IMR-90 (cell line): ENCODE measurements around the gene HOXC6. TPM values are rescaled to one million over a fixed set of nuclear protein-coding genes. Genes with fewer than 3 reads are reported as not detected.

Experiments used
- ATAC-seq: fragments of 200-7000 bp; cut with Tn5 transposase; 2 replicates; pipeline ENCODE4 v1.9.1; 2020; ENCODE audit warnings: low read depth, mild to moderate bottlenecking, moderate library complexity
- BruUV-seq: library from RNA; stranded (reverse); fragments of 400-500 nt; replicated peaks from 2 replicates; lab custom pipeline; 2021; lab: Mats Ljungman, UMichigan
- CTCF ChIA-PET: fragments of 300-600 bp; formaldehyde crosslinking; extraction: SDS; loops from one replicate; lab custom pipeline; 2021; ENCODE audit warnings: antibody characterized with exemption; lab: Yijun Ruan, JAX
- POLR2A ChIA-PET: fragments of 300-600 bp; sonication (Branson Sonifier 250); formaldehyde crosslinking; loops from one replicate; lab custom pipeline; 2022; ENCODE audit warnings: antibody characterized with exemption; ENCODE audit not compliant: unreplicated experiment; lab: Charles Lee
- DNase-seq: peaks from one replicate; pipeline ENCODE4 v3.0.0; 2013
- H2AFZ ChIP-seq: replicated peaks from 2 replicates; pipeline ENCODE3; 2013; ENCODE audit warnings: low read length, mild to moderate bottlenecking; ENCODE audit not compliant: poor library complexity
- H2AK5ac ChIP-seq: 2 replicates; pipeline ENCODE4 v1.6.1; 2013; ENCODE audit warnings: low read depth, low read length, inconsistent platforms
- H2AK9ac ChIP-seq: replicated peaks from 2 replicates; pipeline ENCODE3; 2013; ENCODE audit warnings: mild to moderate bottlenecking, low read depth, low read length, moderate library complexity; ENCODE audit not compliant: poor library complexity
- H2BK120ac ChIP-seq: 2 replicates; pipeline ENCODE4 v1.6.1; 2013; ENCODE audit warnings: low read depth, low read length, inconsistent platforms
- H2BK15ac ChIP-seq: 3 replicates; pipeline ENCODE4 v1.6.1; 2013; ENCODE audit warnings: low read depth, low read length, inconsistent platforms
- H2BK20ac ChIP-seq: 2 replicates; pipeline ENCODE4 v1.6.1; 2013; ENCODE audit warnings: low read depth, mild to moderate bottlenecking, inconsistent platforms, low read length, moderate library complexity
- H2BK5ac ChIP-seq: 2 replicates; pipeline ENCODE4 v1.6.1; 2013; ENCODE audit warnings: mild to moderate bottlenecking, low read depth, low read length, inconsistent platforms; ENCODE audit not compliant: poor library complexity, severe bottlenecking
- H3K14ac ChIP-seq: replicated peaks from 2 replicates; pipeline ENCODE4 v1.6.1; 2013; ENCODE audit warnings: low read depth, low read length, inconsistent platforms
- H3K18ac ChIP-seq: 2 replicates; pipeline ENCODE4 v1.6.1; 2013; ENCODE audit warnings: low read depth, low read length, control low read depth
- H3K23ac ChIP-seq: 2 replicates; pipeline ENCODE4 v1.6.1; 2013; ENCODE audit warnings: low read depth, low read length, inconsistent platforms
- H3K27ac ChIP-seq: 2 replicates; pipeline ENCODE4 v1.5.1; 2013; ENCODE audit warnings: mild to moderate bottlenecking, control low read depth, low read length; ENCODE audit not compliant: insufficient read depth
- H3K27me3 ChIP-seq: 2 replicates; pipeline ENCODE4 v1.6.1; 2013; ENCODE audit warnings: low read length; ENCODE audit not compliant: control insufficient read depth, insufficient read depth
- H3K36me3 ChIP-seq: 2 replicates; pipeline ENCODE4 v1.6.1; 2013; ENCODE audit warnings: low read length, mixed read lengths; ENCODE audit not compliant: control insufficient read depth, insufficient read depth
- H3K4ac ChIP-seq: 2 replicates; pipeline ENCODE4 v1.6.1; 2013; ENCODE audit warnings: low read depth, low read length, inconsistent platforms
- H3K4me1 ChIP-seq: 2 replicates; pipeline ENCODE4 v1.6.1; 2013; ENCODE audit warnings: low read length, mixed read lengths; ENCODE audit not compliant: control insufficient read depth, insufficient read depth
- H3K4me2 ChIP-seq: 2 replicates; pipeline ENCODE4 v1.6.1; 2013; ENCODE audit warnings: low read depth, mild to moderate bottlenecking, control low read depth, low read length, moderate library complexity
- H3K4me3 ChIP-seq: 2 replicates; pipeline ENCODE4 v1.5.1; 2013; ENCODE audit warnings: low read depth, mild to moderate bottlenecking, control low read depth, low read length, moderate library complexity; ENCODE audit not compliant: insufficient read depth
- H3K56ac ChIP-seq: 2 replicates; pipeline ENCODE4 v1.6.1; 2013; ENCODE audit warnings: low read length, inconsistent platforms; ENCODE audit not compliant: insufficient read depth; ENCODE audit errors: extremely low read depth
- H3K79me1 ChIP-seq, 2 experiments: 2 replicates each; pipeline ENCODE4 v1.6.1; 2013; ENCODE audit warnings: low read length in 2 of 2, inconsistent platforms in 1 of 2, low read depth in 1 of 2
- H3K9ac ChIP-seq: 2 replicates; pipeline ENCODE4 v1.6.1; 2013; ENCODE audit warnings: low read depth, low read length, control low read depth
- H3K9me1 ChIP-seq: 2 replicates; pipeline ENCODE4 v1.6.1; 2013; ENCODE audit warnings: low read length, inconsistent platforms; ENCODE audit not compliant: insufficient read depth
- H3K9me3 ChIP-seq: 2 replicates; pipeline ENCODE4 v1.6.1; 2013; ENCODE audit warnings: low read length; ENCODE audit not compliant: control insufficient read depth, insufficient read depth
- H4K20me1 ChIP-seq: 2 replicates; pipeline ENCODE4 v1.6.1; 2013; ENCODE audit warnings: low read length, inconsistent platforms; ENCODE audit not compliant: insufficient read depth
- H4K5ac ChIP-seq: 2 replicates; pipeline ENCODE4 v1.6.1; 2013; ENCODE audit warnings: mild to moderate bottlenecking, low read depth, low read length, control low read depth
- H4K8ac ChIP-seq, 2 experiments: 2 replicates each; pipeline ENCODE4 v1.6.1; 2013; ENCODE audit warnings: low read depth in 2 of 2, low read length in 2 of 2, control low read depth in 1 of 2, inconsistent platforms in 1 of 2
- H4K91ac ChIP-seq: 2 replicates; pipeline ENCODE4 v1.6.1; 2013; ENCODE audit warnings: low read depth, low read length, inconsistent platforms; ENCODE audit not compliant: insufficient read depth
- MAZ ChIP-seq: IDR thresholded peaks from 2 replicates; pipeline ENCODE4 v1.6.1; 2012; ENCODE audit warnings: low read depth, mild to moderate bottlenecking, low read length, improper control_type of control experiment, moderate library complexity, borderline replicate concordance
- RAD21 ChIP-seq: IDR thresholded peaks from 2 replicates; pipeline ENCODE4 v1.6.1; 2012; ENCODE audit warnings: low read length, improper control_type of control experiment
- WGBS, 2 experiments: methylation state at CpG; one replicate each; pipeline versions ENCODE4 v1.1.5 to v1.1.7; 2013; ENCODE audit warnings: missing lambda C conversion rate in 2 of 2; ENCODE audit not compliant: insufficient read length in 1 of 2; ENCODE audit errors: extremely low coverage in 2 of 2; 5-methylcytosine and 5-hydroxymethylcytosine counted together
- dilution Hi-C: fragments of 300-500 bp; cut with HindIII; formaldehyde crosslinking; loops from one replicate; pipeline ENCODE4 v1.14.3; 2018; ENCODE audit warnings: low sequenced_read_pairs; ENCODE audit not compliant: unreplicated experiment
- in situ Hi-C: fragments of 300-500 bp; cut with MboI; formaldehyde crosslinking; loops from 3 replicates; pipeline ENCODE4 v1.14.3; 2019; ENCODE audit warnings: low sequenced_read_pairs, inconsistent platforms, mixed read lengths
- intact Hi-C: fragments of 100-400 bp; cut with micrococcal nuclease; formaldehyde crosslinking; loops from 2 replicates; pipeline ENCODE4 v1.10.0; 2022
- polyA plus RNA-seq, 3 experiments: library from polyadenylated mRNA; depleted of rRNA; stranded (reverse); fragments of >200 nt; gene quantifications; 2 replicates each; pipeline ENCODE4 v1.2.3, GENCODE V29; 2012; ENCODE audit warnings: low replicate concordance in 1 of 3
- total RNA-seq: library from RNA; depleted of rRNA; stranded (reverse); fragments of >200 nt; gene quantifications from 2 replicates; pipeline ENCODE4 v1.2.3, GENCODE V29; 2012

Gene HOXC6
- total and polyA plus RNA-seq, 2 of the 4 experiments (the other 2 are of a cell fraction) = 1.1 TPM; not detected in 1

- Histone ChIP-seq H3K18ac (no peak overlapping the region), H2AK9ac (no peak overlapping the region), H2BK20ac (no peak overlapping the region), H4K91ac (no peak overlapping the region), H3K4me1 (no peaks in the 10 kb centered on the region), H3K9ac (no peak overlapping the region), H2AK5ac (no peak overlapping the region), H3K4me2 (no peak overlapping the region), H2BK5ac (no peak overlapping the region), H3K27ac (no peak overlapping the region), H3K4ac (no peak overlapping the region), H3K79me1 (no peaks in the 10 kb centered on the region), H3K56ac (no peak overlapping the region), H3K9me3 (peaks cover 4% of the 10 kb centered on the region; the same call in 1 of the 2 replicates), H4K8ac (no peak overlapping the region), H3K9me1 (no peaks in the 10 kb centered on the region), H2BK15ac (no peak overlapping the region), H4K5ac (no peak overlapping the region), H2AFZ (no peak overlapping the region), H3K14ac (no peak overlapping the region), H3K23ac (no peak overlapping the region), H3K4me3 (no peak overlapping the region), H3K27me3 (peaks cover 86% of the 10 kb centered on the region), H3K36me3 (no peaks in the 10 kb centered on the region), H4K20me1 (no peaks in the 10 kb centered on the region), H2BK120ac (no peak overlapping the region)
- WGBS, 2 experiments = 100% methylated on average over 1 of the region's 3 CpGs; no CpG with 5 or more reads in 1 of the 2 experiments
- POLR2A ChIA-PET = interaction anchor here (0.6 kb wide), 1 partner anchor 565 kb away, joined by 7 read pairs; no protein-coding TSS in a partner anchor
- CTCF ChIA-PET = no interaction called here
- dilution Hi-C loops = no loop called here
- TF ChIP-seq RAD21 = no peak
- no peak for TF ChIP-seq MAZ
- BruUV-seq = no TSS peak
- in situ Hi-C loops = no loop called here
- DNase-seq (no peak), ATAC-seq (no peak)
- intact Hi-C loops = no loop called here
Measured at GRCh38 chr12:54027442-54027786, 826 bp upstream of the HOXC6 start.
